Astrocyte (in vitro differentiated cells and primary cell): ENCODE data around the gene APOBEC2.

Experiments
- EZH2 ChIP-seq: IDR thresholded peaks from 2 replicates; pipeline ENCODE4 v1.6.1; 2012; ENCODE audit warnings: mild to moderate bottlenecking, low read length, inconsistent platforms; ENCODE audit not compliant: insufficient read depth
- TF ChIP-seq, protein P1 (sequence below): IDR thresholded peaks from 2 replicates; pipeline ENCODE4 v1.5.1; 2011; ENCODE audit warnings: low read depth, mild to moderate bottlenecking, inconsistent platforms, low read length, moderate library complexity; ENCODE audit not compliant: insufficient read depth

DNA sequence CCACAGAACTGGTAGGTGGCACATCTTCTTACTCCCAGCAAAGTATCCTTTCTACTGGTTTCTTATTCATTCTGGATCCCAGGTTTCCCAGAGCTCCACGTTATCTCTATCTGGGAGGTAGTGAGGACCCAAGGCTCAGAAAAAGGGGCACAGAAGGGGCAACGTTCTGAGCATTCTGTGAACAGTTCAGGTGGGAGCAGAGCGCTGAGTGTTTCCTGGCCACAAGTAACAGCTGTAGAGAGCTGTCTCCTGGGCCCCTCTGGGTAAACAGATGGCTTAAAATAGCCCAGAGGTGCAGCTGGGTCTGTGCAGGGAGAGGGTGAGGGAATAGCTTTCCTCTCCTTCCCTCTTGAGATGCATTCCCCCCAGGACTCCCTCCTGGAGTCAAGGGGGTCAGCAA is 2.1 kb downstream of the APOBEC2 start:
- TF ChIP-seq, protein P1, sequence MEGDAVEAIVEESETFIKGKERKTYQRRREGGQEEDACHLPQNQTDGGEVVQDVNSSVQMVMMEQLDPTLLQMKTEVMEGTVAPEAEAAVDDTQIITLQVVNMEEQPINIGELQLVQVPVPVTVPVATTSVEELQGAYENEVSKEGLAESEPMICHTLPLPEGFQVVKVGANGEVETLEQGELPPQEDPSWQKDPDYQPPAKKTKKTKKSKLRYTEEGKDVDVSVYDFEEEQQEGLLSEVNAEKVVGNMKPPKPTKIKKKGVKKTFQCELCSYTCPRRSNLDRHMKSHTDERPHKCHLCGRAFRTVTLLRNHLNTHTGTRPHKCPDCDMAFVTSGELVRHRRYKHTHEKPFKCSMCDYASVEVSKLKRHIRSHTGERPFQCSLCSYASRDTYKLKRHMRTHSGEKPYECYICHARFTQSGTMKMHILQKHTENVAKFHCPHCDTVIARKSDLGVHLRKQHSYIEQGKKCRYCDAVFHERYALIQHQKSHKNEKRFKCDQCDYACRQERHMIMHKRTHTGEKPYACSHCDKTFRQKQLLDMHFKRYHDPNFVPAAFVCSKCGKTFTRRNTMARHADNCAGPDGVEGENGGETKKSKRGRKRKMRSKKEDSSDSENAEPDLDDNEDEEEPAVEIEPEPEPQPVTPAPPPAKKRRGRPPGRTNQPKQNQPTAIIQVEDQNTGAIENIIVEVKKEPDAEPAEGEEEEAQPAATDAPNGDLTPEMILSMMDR, result no peak
- no peak for TF ChIP-seq EZH2
